Panc1 (cell line): ENCODE measurements around the gene B4GALNT2.

Source experiments
- POLR2AphosphoS5 ChIP-seq: IDR thresholded peaks from 2 replicates; pipeline ENCODE4 v1.6.1; 2012; ENCODE audit warnings: mild to moderate bottlenecking, low read depth, low read length, moderate library complexity
- TCF7L2 ChIP-seq: IDR thresholded peaks from 2 replicates; pipeline ENCODE4 v1.6.1; 2011; ENCODE audit warnings: mild to moderate bottlenecking, low read depth, low read length, inconsistent platforms
- TF ChIP-seq, protein P1 (sequence below): fragments of 450-650 bp; IDR thresholded peaks from 2 replicates; pipeline ENCODE4 v1.5.1; 2017; ENCODE audit warnings: mild to moderate bottlenecking

DNA sequence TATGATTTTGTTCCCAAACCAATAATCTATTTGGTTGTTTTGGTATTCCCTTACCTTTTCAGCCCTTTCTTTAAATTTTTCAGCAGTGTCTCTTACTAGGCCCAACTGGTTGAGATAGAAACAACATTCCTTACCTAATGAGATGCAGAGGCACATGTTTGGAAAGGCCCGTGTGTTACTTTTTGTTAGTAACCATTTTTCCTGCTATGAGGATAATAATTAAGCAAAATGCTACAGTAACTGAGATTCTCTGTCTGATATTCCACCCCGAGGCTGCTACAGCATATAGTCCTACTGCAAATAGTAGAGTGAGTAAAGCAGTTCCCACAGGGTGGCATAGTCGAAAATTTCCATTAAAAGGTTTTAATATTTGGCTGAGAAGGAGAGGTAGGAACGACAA is 10.0 kb upstream of the B4GALNT2 start:
- TF ChIP-seq, protein P1, sequence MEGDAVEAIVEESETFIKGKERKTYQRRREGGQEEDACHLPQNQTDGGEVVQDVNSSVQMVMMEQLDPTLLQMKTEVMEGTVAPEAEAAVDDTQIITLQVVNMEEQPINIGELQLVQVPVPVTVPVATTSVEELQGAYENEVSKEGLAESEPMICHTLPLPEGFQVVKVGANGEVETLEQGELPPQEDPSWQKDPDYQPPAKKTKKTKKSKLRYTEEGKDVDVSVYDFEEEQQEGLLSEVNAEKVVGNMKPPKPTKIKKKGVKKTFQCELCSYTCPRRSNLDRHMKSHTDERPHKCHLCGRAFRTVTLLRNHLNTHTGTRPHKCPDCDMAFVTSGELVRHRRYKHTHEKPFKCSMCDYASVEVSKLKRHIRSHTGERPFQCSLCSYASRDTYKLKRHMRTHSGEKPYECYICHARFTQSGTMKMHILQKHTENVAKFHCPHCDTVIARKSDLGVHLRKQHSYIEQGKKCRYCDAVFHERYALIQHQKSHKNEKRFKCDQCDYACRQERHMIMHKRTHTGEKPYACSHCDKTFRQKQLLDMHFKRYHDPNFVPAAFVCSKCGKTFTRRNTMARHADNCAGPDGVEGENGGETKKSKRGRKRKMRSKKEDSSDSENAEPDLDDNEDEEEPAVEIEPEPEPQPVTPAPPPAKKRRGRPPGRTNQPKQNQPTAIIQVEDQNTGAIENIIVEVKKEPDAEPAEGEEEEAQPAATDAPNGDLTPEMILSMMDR, result no peak
- TF ChIP-seq POLR2AphosphoS5, result no peak
- no peak for TF ChIP-seq TCF7L2
